GM18502 (cell line): ENCODE measurements around the gene SMC3.
"Not testable (repeated sequence)": the region's sequence is repeated elsewhere in the genome, so short reads cannot be mapped to it uniquely, and the experiment has no call there.

Source experiments
- ATAC-seq: cut with Tn5 transposase; IDR thresholded peaks from one replicate; pipeline ENCODE4 v1.9.1; 2021; ENCODE audit warnings: mild to moderate bottlenecking; ENCODE audit not compliant: unreplicated experiment, poor library complexity

SMC3 gene

DNA sequence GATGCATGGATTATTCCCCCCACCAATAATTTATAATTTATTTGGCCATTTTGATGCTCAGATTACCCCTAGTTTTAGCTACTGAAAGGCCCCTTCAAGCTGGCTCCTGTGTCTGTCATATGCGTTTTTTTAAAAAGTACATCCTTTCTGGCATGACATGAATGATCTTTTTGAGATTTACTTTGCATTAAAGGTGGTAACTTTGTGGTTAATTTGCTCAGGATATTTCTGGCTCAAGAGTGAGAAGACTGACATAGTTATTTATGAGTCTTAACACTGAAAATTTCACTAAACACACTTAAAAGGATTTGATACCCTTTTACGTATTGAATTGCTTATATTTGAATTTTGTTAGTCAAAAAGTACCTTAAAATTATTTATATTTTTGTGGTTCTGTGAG lies 5.4 kb downstream of the SMC3 start:
- no peak for ATAC-seq

DNA sequence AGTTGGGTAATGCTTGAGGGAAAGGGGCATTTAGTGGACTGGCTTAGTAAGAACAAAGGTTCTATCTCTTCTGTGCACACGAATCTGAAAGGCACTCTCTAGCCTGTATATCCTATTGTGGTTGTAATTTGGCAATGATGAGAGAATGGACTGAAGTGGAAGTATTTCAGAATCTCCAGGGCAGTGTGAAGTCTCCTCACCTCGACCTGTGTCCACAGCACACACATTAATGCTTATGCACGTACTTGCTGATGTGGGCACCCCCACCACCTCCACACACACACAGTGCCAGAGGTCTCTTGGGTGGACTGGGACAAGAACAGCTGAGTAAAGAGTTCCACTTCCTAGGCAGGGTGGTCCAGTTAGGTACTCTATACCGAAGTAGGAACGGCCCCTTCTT lies 6.9 kb downstream of the SMC3 start:
- ATAC-seq, result no peak

DNA sequence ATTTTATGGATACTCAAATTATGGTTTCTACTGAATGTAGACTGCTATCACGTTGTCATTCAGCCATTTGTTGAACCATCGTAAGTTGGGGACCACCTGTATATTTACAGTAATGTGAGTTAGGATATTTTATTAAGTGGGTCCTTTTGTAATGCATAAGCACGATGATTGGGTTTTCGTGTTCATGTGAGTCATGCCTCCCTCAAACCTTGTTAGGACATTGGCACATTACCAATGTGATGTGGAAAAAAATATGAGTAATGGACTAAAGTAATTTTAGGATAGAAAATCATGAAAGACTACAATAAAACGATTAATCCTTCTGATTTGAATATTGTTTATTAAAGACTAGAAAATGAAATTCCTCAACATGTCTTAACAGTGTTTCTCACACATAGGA lies 8.7 kb downstream of the SMC3 start:
- no peak for ATAC-seq

DNA sequence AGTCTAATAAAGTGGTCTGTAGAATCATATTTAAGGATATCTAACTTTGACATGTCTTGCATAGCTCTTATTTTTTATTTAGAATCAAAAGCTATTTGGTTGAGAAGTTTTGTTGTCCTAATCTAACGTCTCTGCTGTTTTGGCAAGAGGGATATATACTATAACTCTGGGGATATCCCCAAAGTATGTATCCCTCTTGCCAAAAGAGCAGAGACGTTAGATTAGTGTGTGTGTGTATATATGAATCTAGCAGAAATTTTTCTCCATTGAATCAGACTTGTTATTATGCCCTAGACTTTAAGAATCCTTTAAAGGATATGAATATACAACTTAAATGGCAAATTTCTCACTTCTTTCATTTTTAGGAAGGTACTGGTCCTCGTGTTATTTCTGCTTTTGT lies 9.6 kb downstream of the SMC3 start:
- no peak for ATAC-seq

DNA sequence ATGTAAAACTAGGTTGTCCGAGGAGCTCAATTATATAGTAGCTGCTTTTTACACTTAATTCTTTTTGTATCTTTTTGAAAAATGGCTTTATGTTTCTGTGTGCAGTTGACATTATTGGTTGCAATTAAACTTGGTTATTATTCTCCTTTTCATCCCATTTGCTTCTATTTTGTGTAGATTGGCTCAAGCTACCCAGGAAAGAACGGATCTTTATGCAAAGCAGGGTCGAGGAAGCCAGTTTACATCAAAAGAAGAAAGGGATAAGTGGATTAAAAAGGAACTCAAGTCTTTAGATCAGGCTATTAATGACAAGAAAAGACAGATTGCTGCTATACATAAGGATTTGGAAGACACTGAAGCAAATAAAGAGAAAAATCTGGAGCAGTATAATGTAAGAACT lies 16.5 kb downstream of the SMC3 start:
- no peak for ATAC-seq

DNA sequence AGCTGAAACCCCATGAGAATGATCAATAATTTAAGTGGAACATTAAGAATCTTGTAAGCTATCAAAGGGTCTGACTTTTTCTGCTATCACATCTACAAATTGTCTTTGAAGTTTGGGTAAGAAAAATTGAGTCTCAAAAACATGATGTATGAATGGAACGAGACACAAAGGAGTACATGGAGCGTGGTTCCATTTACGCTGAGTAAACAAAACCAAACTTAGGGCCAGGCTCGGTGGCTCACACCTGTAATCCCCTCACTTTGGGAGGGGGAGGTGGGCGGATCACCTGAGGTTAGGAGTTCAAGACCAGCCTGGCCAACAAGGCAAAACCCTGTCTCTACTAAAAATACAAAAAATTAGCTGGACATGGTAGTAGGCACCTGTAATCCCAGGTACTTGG lies 24.3 kb downstream of the SMC3 start:
- ATAC-seq, result no peak

DNA sequence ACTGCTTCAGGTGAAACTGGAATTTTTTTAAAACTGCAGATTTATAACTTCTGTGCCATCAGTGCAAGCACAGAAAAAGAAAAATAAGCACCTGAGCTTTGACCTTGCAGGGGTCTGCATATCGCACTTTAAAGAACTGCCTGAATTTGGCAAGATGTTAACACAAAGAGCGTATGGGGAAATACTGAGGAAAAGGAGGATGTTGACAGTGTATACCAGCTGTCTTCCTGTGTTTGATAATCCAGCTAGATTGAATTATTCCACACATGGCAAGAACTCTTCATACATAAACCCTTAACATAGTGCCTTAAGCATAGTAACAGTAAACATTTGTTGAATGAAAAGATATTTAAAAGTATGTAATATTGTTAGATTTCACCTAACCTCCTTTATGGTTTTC lies 30.0 kb downstream of the SMC3 start:
- ATAC-seq, result no peak

DNA sequence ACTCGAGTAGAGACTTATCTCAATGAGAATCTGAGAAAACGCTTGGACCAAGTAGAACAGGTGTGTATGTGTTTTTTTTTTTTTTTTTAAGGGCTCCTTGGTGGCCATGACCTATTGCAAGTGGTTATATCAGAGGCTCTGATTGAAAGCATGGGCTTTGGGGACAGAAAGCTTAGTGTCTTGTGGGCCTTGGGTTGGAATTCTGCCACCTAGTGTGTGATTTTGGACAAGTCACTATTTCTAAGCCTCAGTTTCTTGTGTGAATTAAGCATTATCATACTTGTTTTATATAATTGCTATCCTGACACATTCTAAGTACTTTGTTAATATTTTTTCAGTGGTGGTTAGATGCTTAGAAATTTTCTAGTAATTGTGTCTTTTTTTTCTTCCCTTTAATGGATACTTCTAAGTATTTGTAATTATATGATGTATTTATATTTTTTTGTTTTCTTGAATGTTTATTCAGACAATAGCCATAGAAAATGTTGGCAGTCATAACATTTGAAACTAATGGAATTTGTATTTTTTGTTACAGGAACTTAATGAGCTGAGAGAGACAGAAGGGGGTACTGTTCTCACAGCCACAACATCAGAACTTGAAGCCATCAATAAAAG lies 33.1 kb downstream of the SMC3 start:
- peak; percentile 70 for ATAC-seq

DNA sequence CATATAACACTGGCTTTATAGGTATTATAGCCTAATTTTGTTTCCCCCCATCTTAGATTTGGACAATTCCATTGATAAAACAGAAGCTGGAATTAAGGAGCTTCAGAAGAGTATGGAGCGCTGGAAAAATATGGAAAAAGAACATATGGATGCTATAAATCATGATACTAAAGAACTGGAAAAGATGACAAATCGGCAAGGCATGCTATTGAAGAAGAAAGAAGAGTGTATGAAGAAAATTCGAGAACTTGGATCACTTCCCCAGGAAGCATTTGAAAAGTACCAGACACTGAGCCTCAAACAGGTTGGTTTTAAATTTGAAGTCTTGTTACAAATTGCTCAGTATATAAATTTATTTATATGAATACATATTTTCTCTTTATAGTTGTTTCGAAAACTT lies 34.1 kb downstream of the SMC3 start:
- no peak for ATAC-seq

DNA sequence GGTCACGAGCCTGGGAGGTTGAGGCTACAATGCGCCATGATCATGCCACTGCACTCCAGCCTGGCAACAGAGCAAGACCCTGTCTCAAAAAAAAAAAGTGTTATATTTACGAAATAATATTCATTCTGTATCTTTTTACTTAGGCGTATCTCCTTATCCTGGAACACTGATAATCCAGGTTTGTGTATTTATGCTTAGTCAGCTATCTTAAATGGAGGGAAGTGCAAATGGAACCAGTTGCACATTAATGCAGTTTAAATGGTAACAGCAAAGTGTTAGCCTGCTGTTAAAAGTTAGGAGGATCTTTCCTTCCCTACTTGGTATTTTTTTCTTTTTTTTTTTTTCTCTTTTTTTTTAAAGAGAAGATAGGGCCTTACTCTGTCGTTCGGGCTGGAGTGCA lies 40.6 kb downstream of the SMC3 start:
- ATAC-seq, result no peak

DNA sequence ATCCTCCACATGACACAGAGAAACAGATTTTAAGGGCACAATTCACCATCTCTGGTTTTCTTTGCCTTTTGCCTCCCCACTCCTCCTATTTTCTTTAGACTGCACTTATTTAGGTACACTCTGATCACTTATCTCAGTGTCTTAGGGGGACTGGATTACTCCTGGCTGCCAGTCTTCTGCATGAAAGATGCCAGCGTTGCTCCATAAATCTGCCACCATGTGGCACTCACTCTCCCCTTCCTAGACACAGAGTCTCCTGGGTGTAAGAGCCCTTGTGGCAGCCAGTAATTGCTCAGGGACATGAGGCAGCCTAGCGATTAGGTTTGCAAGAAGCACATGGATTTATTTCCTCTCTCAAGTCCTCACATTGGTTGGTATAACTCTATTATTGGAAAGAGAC lies 42.1 kb downstream of the SMC3 start:
- no peak for ATAC-seq

DNA sequence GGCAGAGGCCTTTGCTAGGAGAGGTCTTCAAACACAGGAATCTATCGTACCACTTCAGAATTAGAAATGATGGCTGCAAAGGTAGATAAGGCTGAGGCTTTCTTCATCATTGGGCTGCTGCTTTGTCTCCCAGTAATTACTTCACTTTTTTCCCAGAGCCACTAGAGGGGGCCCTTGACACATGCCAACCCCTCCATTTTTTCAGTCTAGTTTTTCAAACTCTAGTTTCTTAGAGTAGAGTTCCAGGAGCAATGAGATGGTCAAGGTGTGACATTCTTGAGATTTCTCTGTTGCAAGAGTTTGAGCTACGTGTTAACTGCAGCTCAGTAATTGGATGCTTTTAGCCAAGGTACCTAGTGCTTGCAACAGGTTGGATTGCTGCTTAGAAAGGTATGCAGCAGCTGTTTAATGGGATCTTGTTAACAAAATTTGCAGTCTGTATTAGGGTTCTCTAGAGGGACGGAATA lies 42.8 kb downstream of the SMC3 start:
- ATAC-seq, result peak; percentile 37

DNA sequence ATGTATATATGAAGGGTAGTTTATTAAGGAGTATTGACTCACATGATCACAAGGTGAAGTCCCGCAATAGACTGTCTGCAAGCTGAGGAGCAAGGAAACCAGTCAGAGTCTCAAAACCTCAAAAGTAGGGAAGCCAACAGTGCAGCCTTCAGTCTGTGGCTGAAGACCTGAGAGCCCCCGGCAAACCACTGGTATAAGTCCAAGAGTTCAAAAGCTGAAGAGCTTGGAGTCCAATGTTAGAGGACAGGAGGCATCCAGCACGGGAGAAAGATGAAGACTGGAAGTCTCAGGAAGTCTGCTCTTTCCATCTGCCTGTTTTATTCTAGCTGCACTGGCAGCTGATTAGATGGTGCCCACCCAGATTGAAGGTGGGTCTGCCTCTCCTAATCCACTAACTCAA lies 43.3 kb downstream of the SMC3 start:
- not testable (repeated sequence) for ATAC-seq

DNA sequence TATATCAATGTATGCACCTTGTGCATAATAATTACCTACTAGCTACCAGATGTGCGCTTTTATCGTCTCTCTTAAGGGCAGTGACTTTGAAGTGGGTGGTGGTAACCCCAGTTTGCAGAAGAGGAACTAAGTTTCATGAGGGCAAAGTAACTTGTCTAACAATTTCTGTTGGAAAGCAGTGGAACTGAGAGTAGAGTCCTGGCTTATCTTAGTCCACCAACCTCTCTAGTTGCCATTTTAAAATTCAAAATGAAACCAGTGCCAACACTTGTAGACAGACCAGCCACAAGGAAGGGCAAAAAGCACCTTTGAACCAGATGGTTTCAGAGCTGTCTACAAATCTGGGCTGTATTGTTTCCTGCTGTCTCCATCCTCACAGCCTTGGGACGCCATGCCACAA lies 44.6 kb downstream of the SMC3 start:
- peak; percentile 39 for ATAC-seq

DNA sequence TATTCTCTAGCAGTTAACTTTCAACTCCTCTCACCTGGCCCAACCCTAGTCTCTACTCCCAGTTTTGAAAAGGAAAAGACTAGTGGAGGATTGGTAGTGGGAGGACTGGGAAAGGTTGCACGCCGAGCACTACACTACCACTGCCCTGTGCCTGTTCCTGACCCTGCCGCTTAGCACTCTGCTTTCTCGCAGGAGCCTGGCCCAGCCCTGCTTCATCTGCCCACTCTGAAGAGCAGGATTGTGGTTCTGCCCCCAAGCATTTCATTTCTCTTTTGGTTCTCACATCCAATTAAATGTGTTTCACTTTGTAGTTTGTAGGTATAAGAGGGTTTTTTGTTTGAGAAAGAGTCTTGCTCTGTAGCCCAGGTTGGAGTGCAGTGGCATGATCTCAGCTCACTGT lies 45.1 kb downstream of the SMC3 start:
- ATAC-seq, result no peak

DNA sequence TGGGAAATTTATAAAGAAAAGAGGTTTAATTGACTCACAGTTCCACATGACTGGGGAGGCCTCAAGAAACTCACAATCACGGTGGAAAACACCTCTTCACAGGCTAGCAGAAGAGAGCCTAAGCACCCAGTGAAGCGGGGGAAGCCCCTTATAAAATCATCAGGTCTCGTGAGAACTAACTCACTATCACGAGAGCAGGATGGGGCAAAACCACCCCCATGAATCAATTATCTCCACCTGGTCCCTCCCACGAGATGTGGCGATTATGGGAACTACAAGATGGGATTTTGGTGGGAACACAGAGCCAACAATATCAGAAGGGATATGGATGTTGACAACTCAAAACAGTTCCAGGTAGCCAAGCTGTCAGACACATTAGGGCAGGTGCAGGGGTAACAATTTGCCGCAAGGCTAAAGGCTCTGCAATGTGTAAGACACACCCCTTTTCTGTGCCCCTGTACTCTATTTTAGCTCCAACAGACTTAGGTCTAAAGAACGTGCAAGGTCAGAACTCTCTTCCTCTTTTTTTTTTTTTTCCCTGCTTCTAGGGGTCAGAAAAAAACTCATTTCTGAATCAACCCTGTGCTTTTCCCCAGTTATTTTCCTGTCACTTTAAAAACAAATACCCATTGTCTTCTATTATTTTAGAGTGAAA lies 46.0 kb downstream of the SMC3 start:
- peak; percentile 28 for ATAC-seq

DNA sequence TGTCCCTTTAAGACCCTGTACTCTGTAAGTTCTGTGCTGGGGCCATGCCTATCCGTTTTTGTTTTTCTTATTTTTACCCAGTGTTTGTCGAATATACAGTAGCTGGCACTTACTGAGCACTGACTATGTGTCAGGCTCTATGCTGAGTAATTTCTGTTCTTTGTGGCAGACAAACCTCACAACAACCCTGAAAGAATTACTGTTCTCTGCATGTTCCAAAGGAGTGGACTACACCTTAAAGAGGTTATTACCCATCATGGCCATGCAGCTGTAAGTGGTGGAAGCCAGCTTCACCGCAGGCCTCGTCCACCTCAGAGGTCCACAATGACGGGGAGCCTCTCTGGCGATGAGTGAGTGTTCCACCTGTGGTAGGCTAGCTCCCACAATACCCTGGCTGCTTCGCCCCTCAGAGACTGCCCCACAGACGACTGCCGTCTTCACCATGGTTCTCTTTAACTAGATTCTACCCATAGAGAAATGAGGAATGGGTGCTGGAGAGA lies 46.6 kb downstream of the SMC3 start:
- ATAC-seq, result peak; percentile 61

DNA sequence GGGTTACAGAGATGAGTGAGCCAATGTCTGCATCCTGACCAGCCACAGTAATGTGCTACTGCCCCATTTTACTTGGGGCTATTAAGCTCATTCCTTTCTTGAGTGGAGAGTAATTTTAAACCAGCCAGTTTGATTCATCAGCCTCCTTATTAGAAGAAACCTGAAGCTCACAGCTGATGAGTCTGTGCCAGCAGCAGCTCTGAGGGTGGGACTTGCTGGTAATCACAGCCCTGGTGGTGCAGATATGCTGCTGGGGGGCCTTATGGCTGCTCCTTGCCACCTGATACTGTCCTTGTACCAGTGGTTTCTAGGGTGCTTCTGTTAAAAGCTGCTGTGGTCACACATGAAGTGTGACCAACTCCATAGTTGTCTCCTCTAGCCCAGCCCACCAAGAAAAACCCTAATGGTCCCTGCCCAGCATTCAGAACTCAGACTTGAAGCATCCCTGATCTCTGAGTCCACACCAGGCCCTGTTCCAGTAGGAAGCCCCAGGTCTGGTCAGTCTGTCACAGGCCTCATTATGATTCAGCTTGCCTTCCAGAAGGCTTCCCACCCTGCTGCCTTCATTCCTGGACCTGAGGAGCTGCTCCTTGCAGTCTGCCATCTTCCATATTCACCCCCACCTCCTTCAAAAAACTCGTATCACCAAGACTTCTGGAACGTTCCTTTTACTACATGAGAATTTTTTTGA lies 47.7 kb downstream of the SMC3 start:
- no peak for ATAC-seq

DNA sequence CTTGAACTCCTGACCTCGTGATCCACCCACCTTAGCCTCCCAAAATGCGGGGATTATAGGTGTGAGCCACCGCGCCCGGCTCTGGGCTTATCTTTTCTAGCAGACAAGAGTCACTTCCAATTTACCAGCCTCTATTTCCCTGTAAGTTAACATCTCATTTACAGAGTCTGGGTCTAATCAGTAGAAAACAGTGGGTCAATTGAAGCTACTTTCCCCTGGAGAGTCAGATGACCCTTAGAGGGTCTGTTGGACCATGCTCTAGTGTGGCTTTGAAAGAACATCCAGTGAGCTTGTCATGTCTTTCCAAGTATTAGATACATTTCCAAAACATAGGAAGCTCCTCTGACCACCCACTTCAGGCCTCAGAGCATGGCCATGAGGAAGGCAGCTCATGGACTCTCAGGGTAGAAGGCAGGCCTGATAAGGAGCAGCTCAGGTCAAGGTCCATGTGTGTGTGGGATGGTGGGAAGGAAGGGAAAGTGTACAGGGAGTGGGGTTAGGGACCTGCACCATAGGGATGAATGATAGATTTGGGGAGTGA lies 49.1 kb downstream of the SMC3 start:
- no peak for ATAC-seq

DNA sequence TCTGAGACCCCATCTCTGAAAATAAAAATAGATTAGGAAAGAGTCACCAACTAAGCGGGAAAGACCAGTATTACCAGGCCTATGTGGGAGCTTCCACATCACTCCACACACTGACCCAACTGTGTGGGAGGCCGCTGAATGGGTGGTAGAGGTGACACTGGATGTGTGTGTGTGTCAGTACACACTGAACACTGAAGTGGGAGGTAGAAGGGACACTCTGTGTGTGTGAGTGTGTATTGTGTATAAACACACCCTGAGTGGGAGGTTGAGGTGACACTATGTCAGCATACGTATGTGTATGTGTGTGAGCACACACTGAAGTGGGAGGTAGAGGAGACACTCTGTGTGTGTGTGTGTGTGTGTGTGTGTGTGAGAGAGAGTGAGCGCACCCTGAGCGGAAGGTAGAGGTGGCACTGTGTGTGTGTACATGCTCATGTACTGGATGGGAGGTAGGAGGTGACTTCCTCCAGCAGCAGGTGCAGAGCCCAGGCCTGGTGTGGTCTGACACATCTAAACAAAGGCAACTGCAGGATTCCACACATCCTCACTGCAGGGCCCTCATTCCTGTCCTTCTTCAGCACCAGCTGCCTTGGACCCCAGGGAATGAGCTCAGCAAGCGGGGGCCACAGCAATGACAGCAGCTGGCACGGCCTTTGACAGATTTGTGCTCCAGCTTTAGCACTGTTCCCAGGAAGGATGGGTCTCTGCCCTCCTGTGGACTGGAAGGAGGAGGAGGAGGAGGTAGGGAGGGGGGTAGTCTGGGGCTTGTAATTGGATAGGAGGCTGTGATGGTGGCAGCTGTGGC lies 50.1 kb downstream of the SMC3 start:
- no peak for ATAC-seq

DNA sequence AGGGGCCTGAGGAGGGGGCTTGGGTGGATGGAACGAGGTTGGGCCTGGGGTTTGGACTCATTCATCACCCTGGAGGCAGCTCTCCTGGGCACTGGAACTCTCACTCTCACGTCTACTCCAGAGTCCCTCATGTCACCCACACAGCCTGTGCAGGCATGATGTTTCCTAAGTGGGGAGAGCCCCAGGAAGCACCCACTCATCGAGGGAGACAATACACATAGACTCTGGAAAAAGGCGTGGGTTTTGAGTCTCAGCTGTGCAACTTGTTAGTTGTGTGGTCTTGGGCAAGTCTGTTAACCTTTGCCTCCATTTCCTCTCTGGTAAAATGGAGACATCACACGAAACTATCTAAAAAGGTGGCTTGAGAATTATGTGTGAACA lies 50.7 kb downstream of the SMC3 start:
- ATAC-seq, result no peak
